Fibroblast of mammary gland (primary cell): Measurements from ENCODE around the gene FLACC1.

Experiments used
- DNase-seq: peaks from one replicate; pipeline ENCODE4 v3.0.0-alpha.2; 2010; ENCODE audit warnings: low read depth
- H3K4me3 ChIP-seq: 2 replicates; pipeline ENCODE4 v1.5.1; 2011; ENCODE audit warnings: low read depth, mild to moderate bottlenecking, low read length, moderate library complexity; ENCODE audit not compliant: control insufficient read depth
- TF ChIP-seq, protein P1 (sequence below): conservative IDR thresholded peaks from 2 replicates; pipeline ENCODE4 v1.5.1; 2011; ENCODE audit warnings: low read depth, low read length, inconsistent platforms; ENCODE audit not compliant: control insufficient read depth, insufficient read depth

FLACC1 gene

DNA sequence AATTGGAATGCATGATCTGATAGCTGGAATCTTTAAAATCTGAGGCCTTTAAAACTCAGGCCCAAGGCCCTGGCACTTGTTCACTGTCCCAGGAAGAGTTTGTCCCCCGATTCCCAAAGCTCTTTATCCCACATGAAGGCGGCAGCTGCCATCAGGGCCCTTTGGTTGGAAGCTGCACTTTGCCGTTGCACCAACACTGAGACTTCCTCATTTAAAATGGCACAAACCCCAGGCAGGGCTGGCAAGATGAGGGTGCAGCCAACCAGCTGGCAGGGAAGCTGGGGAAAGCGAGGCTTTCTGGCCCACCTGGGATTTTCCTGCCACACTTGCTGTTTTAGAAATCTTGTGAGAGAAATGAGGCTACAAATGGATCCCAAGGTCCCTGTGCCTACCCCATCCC lies 6.3 kb downstream of the FLACC1 start:
- H3K4me3 ChIP-seq: no peak overlapping the region
- TF ChIP-seq, protein P1, sequence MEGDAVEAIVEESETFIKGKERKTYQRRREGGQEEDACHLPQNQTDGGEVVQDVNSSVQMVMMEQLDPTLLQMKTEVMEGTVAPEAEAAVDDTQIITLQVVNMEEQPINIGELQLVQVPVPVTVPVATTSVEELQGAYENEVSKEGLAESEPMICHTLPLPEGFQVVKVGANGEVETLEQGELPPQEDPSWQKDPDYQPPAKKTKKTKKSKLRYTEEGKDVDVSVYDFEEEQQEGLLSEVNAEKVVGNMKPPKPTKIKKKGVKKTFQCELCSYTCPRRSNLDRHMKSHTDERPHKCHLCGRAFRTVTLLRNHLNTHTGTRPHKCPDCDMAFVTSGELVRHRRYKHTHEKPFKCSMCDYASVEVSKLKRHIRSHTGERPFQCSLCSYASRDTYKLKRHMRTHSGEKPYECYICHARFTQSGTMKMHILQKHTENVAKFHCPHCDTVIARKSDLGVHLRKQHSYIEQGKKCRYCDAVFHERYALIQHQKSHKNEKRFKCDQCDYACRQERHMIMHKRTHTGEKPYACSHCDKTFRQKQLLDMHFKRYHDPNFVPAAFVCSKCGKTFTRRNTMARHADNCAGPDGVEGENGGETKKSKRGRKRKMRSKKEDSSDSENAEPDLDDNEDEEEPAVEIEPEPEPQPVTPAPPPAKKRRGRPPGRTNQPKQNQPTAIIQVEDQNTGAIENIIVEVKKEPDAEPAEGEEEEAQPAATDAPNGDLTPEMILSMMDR: no peak
- no peak for DNase-seq

DNA sequence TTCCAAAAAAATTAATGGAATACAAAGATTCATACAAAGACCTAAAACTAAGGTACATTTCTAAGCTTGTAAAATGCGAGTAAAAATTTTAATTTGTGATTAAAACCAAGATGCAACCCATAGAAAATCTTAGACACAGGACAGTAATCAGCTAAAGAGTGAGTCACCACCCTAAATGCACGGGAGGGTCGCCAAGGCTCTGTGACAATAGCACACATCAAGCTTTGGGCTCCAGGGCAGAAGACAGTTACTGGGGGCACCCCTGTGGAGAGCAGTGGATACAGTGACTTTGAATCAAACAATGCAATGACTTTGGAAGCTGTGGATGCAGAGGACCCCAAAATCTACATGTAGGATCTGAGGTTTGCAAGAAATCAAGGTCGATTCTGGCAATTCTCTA lies 7.5 kb downstream of the FLACC1 start:
- no peak for DNase-seq
- no peak overlapping the region for H3K4me3 ChIP-seq
- TF ChIP-seq, protein P1: no peak

DNA sequence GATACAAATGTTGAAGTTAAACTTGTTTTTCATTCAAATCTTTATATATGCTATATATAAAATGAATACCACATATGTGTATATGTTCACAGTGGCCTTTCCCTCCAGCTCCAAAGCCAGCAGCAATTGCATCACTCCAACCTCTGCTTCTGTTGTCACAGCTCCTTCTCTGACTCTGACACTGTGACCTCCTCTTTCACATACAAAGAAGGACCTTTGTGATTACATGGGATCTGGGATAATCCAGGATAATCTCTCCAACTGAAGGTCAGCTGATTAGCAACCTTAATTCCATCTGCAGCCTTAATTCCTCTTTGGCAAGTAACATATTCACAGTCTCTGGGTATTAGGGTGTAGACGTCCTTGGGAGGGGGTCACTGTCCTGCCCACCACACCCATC lies 8.4 kb downstream of the FLACC1 start:
- no peak for DNase-seq
- TF ChIP-seq, protein P1: no peak
- H3K4me3 ChIP-seq: no peak overlapping the region

DNA sequence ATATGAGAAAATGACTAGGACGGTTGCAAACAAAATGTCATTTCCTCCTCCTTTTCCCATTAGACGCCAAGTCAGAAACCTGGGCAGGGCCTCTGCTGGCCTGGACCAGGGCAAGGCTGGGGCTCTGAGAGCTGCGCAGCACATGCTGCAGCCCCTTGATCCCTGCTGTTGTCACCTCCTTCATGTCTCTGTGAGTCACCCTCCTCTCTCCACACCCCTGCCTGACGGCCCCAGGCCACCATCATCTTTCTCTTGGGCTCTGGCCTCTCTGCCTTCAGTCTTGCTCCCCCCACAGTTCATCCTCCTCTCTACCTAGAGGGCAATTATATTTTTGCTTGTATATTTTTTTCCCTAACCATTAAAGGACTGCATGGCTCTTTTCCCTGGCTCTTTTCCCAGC lies 10.0 kb downstream of the FLACC1 start:
- TF ChIP-seq, protein P1: no peak
- no peak overlapping the region for H3K4me3 ChIP-seq
- DNase-seq: no peak

DNA sequence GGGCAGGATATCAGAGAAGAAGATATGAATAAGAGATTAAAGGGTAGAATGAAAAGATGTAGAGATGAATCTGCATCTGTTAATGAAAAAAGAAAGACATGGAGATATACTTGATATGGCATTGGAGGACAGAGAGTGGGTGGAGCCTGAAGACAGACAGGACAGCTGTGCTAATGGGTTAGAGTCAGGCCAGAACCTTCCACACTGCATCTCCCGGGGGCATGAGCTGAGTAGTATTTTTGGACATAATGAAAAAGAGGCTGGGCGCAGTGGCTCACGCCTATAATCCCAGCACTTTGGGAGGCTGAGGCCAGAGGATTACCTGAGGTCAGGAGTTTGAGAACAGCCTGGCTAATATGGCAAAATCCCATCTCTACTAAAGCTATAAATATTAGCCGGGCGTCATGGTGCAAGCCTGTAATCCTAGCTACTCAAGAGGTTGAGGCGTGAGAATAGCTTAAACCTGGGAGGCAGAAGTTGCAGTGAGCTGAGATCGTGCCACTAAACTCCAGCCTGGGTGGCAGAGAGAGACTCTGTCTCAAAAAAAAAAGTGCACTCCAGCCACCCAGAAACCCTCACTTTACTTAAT lies 11.4 kb downstream of the FLACC1 start:
- TF ChIP-seq, protein P1: no peak
- H3K4me3 ChIP-seq: no peak overlapping the region
- no peak for DNase-seq

DNA sequence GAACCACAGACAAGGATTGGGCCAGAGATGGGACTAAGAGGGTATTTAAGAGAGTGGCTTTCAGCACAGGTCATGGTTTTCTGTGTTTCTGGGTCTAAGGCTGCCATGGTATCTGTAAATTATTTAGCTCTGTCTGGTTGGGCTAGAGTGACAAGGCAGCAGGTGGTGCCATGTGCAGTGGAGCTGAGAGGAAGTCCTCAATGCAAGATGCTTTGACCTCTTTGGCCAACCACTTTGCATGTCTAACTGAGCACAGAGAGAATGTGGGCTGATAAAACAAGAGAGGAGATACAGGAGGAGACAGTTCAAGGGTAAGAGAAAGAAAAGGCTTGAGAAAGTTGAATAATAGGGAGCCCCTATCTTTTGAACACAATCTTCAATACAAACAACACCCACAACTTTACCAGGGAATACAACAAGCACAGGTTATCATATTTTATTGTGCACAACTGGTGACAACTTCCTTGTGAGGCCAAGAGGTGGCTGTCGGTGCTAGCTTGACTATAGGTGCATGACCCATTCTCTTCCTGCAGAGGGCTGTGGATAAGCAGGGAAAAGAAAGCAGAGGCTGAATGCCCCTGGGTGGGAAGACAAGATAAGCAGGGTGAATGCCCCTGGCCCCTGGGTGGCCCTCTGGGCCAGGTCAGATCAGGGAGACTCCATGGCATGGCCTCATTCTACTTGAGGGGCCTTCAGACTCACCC lies 12.3 kb downstream of the FLACC1 start:
- no peak for DNase-seq
- no peak overlapping the region for H3K4me3 ChIP-seq
- TF ChIP-seq, protein P1: no peak

DNA sequence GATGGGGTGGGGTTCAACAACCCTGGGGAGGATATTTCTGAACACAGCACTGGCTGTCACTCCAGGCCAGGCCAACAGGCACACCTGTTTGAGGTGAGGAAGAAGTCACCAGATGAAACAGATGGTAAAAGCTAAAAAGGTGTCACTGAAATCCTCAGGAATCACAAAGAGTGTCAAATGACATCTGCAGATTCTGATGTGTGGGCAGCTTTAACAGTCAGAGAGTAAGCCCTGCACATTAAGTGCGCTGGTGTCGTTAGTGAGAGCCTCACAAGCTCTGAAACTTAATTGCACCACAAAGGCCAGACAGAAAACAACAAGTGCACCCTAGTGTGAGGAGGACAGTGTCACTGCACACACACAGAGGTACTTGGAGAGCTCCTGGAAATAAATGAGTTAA lies 13.6 kb downstream of the FLACC1 start:
- no peak overlapping the region for H3K4me3 ChIP-seq
- TF ChIP-seq, protein P1: no peak

More for the DNA sequence above, 13.6 kb downstream of the FLACC1 start:
- no peak for DNase-seq
